SK-N-DZ (cell line): ENCODE measurements around the gene ATL3.
"Not testable (repeated sequence)": the region's sequence is repeated elsewhere in the genome, so short reads cannot be mapped to it uniquely, and the experiment has no call there.

Experiments used
- DNase-seq: peaks from one replicate; pipeline ENCODE4 v3.0.0-alpha.2; 2015; ENCODE audit warnings: low spot score

The ATL3 gene

GRCh38 chr11:63682066-63683021 is 11.2 kb upstream of the ATL3 start:
- DNase-seq: peak; percentile 59

GRCh38 chr11:63681321-63682065 is 10.3 kb upstream of the ATL3 start, which contains the start of gene RTN3:
Gene RTN3 (plus strand): TSS chr11:63681500. CDS start chr11:63681637, 137 bp downstream.
- DNase-seq: peak; percentile 97

- DNase-seq: peak; percentile 77
These were observed 9.7 kb upstream of the ATL3 start for GRCh38 chr11:63680834-63681320.

GRCh38 chr11:63673579-63673978 is 2.4 kb upstream of the ATL3 start:
- DNase-seq: no peak

GRCh38 chr11:63672936-63673539 is 1.9 kb upstream of the ATL3 start:
- DNase-seq: no peak

- no peak for DNase-seq
These were observed 934 bp upstream of the ATL3 start for GRCh38 chr11:63672156-63672463.

GRCh38 chr11:63670433-63671321 is 499 bp downstream of the ATL3 start:
- DNase-seq: no peak

GRCh38 chr11:63670096-63670432 is 1.1 kb downstream of the ATL3 start:
- no peak for DNase-seq

- DNase-seq: no peak
These were observed 3.0 kb downstream of the ATL3 start for GRCh38 chr11:63667995-63668795.

- no peak for DNase-seq
These were observed 4.3 kb downstream of the ATL3 start for GRCh38 chr11:63666874-63667273.

GRCh38 chr11:63663809-63664208 is 7.4 kb downstream of the ATL3 start:
- no peak for DNase-seq

GRCh38 chr11:63660972-63661371 is 10.2 kb downstream of the ATL3 start:
- DNase-seq: no peak

- DNase-seq: no peak
These were observed 18.5 kb downstream of the ATL3 start for GRCh38 chr11:63652671-63653070.

GRCh38 chr11:63643205-63643604 is 28.0 kb downstream of the ATL3 start:
- DNase-seq: no peak

GRCh38 chr11:63641727-63642126 is 29.4 kb downstream of the ATL3 start:
- no peak for DNase-seq

- no peak for DNase-seq
These were observed 31.9 kb downstream of the ATL3 start for GRCh38 chr11:63639199-63639832.

GRCh38 chr11:63638436-63638835 is 32.7 kb downstream of the ATL3 start:
- DNase-seq: not testable (repeated sequence)

- DNase-seq: peak; percentile 59
These were observed 35.3 kb downstream of the ATL3 start for GRCh38 chr11:63635762-63636465.

- no peak for DNase-seq
These were observed 41.8 kb downstream of the ATL3 start for GRCh38 chr11:63629426-63629825.
